Astrocyte (in vitro differentiated cells and primary cell): ENCODE results near the gene SFXN3. TPM values are rescaled to one million over a fixed set of nuclear protein-coding genes. Genes with fewer than 3 reads are reported as not detected.

ENCODE experiments used
- DNase-seq: peaks from one replicate; pipeline ENCODE4 v3.0.0-alpha.2; 2010; ENCODE audit warnings: low read depth
- FAIRE-seq: peaks from 2 replicates; lab custom pipeline; 2011; peaks lifted over from hg19 to GRCh38; lab: Jason Lieb, UNC
- H2AFZ ChIP-seq: 2 replicates; pipeline ENCODE4 v1.6.0; 2012; ENCODE audit warnings: low read depth, low read length, inconsistent platforms
- H3K27ac ChIP-seq: 2 replicates; pipeline ENCODE4 v1.5.1; 2011; ENCODE audit warnings: low read depth, low read length, inconsistent platforms
- H3K27me3 ChIP-seq: 2 replicates; pipeline ENCODE4 v1.6.0; 2011; ENCODE audit warnings: low read length, inconsistent platforms; ENCODE audit not compliant: insufficient read depth
- H3K36me3 ChIP-seq: 2 replicates; pipeline ENCODE4 v1.5.1; 2011; ENCODE audit warnings: low read length, inconsistent platforms; ENCODE audit not compliant: insufficient read depth
- H3K4me1 ChIP-seq: 2 replicates; pipeline ENCODE4 v1.5.1; 2011; ENCODE audit warnings: low read length, inconsistent platforms; ENCODE audit not compliant: insufficient read depth
- H3K4me2 ChIP-seq: 2 replicates; pipeline ENCODE4 v1.6.0; 2012; ENCODE audit warnings: low read length, inconsistent platforms
- H3K4me3 ChIP-seq: 2 replicates; pipeline ENCODE4 v1.5.1; 2011; ENCODE audit warnings: low read depth, mild to moderate bottlenecking, low read length, inconsistent platforms; ENCODE audit not compliant: insufficient read depth
- H3K79me2 ChIP-seq: 2 replicates; pipeline ENCODE4 v1.6.0; 2012; ENCODE audit warnings: mild to moderate bottlenecking, low read length, inconsistent platforms; ENCODE audit not compliant: insufficient read depth
- H3K9ac ChIP-seq: 2 replicates; pipeline ENCODE4 v1.6.0; 2012; ENCODE audit warnings: mild to moderate bottlenecking, low read length, inconsistent platforms
- H3K9me3 ChIP-seq: 2 replicates; pipeline ENCODE4 v1.5.1; 2012; ENCODE audit warnings: low read depth, mild to moderate bottlenecking, low read length, inconsistent platforms; ENCODE audit not compliant: insufficient read depth
- H4K20me1 ChIP-seq: 2 replicates; pipeline ENCODE4 v1.6.0; 2012; ENCODE audit warnings: low read length, inconsistent platforms; ENCODE audit not compliant: insufficient read depth
- H3K27ac Mint-ChIP-seq: one replicate; pipeline ENCODE4 v1.8.0; 2021; ENCODE audit warnings: mild to moderate bottlenecking, mixed read lengths; ENCODE audit not compliant: unreplicated experiment
- H3K27me3 Mint-ChIP-seq: one replicate; pipeline ENCODE4 v1.8.0; 2021; ENCODE audit warnings: low read depth, mixed read lengths; ENCODE audit not compliant: unreplicated experiment
- H3K36me3 Mint-ChIP-seq: one replicate; pipeline ENCODE4 v1.8.0; 2021; ENCODE audit warnings: low read depth, mixed read lengths; ENCODE audit not compliant: unreplicated experiment
- H3K4me1 Mint-ChIP-seq: one replicate; pipeline ENCODE4 v1.8.0; 2021; ENCODE audit warnings: low read depth, mixed read lengths; ENCODE audit not compliant: unreplicated experiment
- H3K4me3 Mint-ChIP-seq: one replicate; pipeline ENCODE4 v1.8.0; 2021; ENCODE audit warnings: mild to moderate bottlenecking, moderate library complexity, mixed read lengths; ENCODE audit not compliant: unreplicated experiment
- H3K9me3 Mint-ChIP-seq: one replicate; pipeline ENCODE4 v1.8.0; 2021; ENCODE audit warnings: mild to moderate bottlenecking, mixed read lengths; ENCODE audit not compliant: unreplicated experiment
- EZH2 ChIP-seq: IDR thresholded peaks from 2 replicates; pipeline ENCODE4 v1.6.1; 2012; ENCODE audit warnings: mild to moderate bottlenecking, low read length, inconsistent platforms; ENCODE audit not compliant: insufficient read depth
- total RNA-seq: library from RNA; stranded (reverse); gene quantifications from 2 replicates; pipeline ENCODE4 v1.2.1, GENCODE V29; 2021
- TF ChIP-seq, protein P1 (sequence below): IDR thresholded peaks from 2 replicates; pipeline ENCODE4 v1.5.1; 2011; ENCODE audit warnings: low read depth, mild to moderate bottlenecking, inconsistent platforms, low read length, moderate library complexity; ENCODE audit not compliant: insufficient read depth

Gene SFXN3
- total RNA-seq, 1 donor from 2014 or later = 68.3 TPM

DNA sequence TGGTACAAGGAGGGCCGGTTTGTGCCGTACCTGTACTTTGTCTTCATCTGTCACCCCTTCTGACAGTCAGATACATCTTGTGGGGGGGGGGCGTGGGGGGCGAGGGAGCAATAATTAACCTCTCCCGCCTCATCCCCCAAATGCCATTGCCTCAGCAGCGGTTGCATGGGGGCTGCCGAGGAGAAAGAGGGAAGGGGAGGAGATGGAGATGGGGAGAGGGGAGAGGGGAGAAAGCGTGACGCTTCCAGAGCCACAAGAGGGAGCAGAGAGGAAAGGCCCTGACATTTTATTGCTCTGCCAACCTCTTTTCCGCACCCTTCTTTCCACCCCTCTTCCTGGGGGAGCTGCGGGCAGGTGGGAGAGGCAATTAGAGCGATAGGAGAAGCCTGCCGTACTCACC, 42.6 kb downstream of the SFXN3 start:
- Mint-ChIP-seq H3K4me3 (no peak overlapping the region), H3K9me3 (no peaks in the 10 kb centered on the region), H3K36me3 (no peaks in the 10 kb centered on the region), H3K27ac (no peak overlapping the region), H3K27me3 (peaks cover 53% of the 10 kb centered on the region), H3K4me1 (peaks cover 4% of the 10 kb centered on the region)
- Histone ChIP-seq H3K9me3 (no peaks in the 10 kb centered on the region), H3K27ac (no peak overlapping the region), H4K20me1 (no peaks in the 10 kb centered on the region), H3K4me1 (no peaks in the 10 kb centered on the region), H3K4me2 (no peak overlapping the region), H3K79me2 (no peaks in the 10 kb centered on the region), H3K4me3 (no peak overlapping the region), H3K9ac (no peak overlapping the region), H2AFZ (no peak overlapping the region), H3K27me3 (peaks cover 57% of the 10 kb centered on the region), H3K36me3 (no peaks in the 10 kb centered on the region)
- FAIRE-seq = no peak
- DNase-seq = no peak
- peak; percentile 24 for TF ChIP-seq EZH2
- TF ChIP-seq, protein P1, sequence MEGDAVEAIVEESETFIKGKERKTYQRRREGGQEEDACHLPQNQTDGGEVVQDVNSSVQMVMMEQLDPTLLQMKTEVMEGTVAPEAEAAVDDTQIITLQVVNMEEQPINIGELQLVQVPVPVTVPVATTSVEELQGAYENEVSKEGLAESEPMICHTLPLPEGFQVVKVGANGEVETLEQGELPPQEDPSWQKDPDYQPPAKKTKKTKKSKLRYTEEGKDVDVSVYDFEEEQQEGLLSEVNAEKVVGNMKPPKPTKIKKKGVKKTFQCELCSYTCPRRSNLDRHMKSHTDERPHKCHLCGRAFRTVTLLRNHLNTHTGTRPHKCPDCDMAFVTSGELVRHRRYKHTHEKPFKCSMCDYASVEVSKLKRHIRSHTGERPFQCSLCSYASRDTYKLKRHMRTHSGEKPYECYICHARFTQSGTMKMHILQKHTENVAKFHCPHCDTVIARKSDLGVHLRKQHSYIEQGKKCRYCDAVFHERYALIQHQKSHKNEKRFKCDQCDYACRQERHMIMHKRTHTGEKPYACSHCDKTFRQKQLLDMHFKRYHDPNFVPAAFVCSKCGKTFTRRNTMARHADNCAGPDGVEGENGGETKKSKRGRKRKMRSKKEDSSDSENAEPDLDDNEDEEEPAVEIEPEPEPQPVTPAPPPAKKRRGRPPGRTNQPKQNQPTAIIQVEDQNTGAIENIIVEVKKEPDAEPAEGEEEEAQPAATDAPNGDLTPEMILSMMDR = no peak

- H3K9me3 Mint-ChIP-seq = no peaks in the 10 kb centered on the region
- H3K27ac Mint-ChIP-seq = no peak overlapping the region
- peaks cover 62% of the 10 kb centered on the region for H3K27me3 ChIP-seq
- H3K4me2 ChIP-seq = no peak overlapping the region
- no peak overlapping the region for H3K27ac ChIP-seq
- H3K9ac ChIP-seq = no peak overlapping the region
- H3K4me3 ChIP-seq = no peak overlapping the region
- peak; percentile 44 for TF ChIP-seq EZH2
- TF ChIP-seq, protein P1 = no peak
- DNase-seq (no peak), FAIRE-seq (no peak)
- H3K4me3 Mint-ChIP-seq = no peak overlapping the region
- H3K27me3 Mint-ChIP-seq = peaks cover 71% of the 10 kb centered on the region
- H3K9me3 ChIP-seq = no peaks in the 10 kb centered on the region
- peaks cover 5% of the 10 kb centered on the region for H3K4me1 Mint-ChIP-seq
- H3K79me2 ChIP-seq = no peaks in the 10 kb centered on the region
- H3K36me3 ChIP-seq = no peaks in the 10 kb centered on the region
- H2AFZ ChIP-seq = no peak overlapping the region
- no peaks in the 10 kb centered on the region for H3K4me1 ChIP-seq
- no peaks in the 10 kb centered on the region for H3K36me3 Mint-ChIP-seq
- H4K20me1 ChIP-seq = no peaks in the 10 kb centered on the region
These were observed 44.7 kb downstream of the SFXN3 start for GRCh38 chr10:101075775-101076174.

DNA sequence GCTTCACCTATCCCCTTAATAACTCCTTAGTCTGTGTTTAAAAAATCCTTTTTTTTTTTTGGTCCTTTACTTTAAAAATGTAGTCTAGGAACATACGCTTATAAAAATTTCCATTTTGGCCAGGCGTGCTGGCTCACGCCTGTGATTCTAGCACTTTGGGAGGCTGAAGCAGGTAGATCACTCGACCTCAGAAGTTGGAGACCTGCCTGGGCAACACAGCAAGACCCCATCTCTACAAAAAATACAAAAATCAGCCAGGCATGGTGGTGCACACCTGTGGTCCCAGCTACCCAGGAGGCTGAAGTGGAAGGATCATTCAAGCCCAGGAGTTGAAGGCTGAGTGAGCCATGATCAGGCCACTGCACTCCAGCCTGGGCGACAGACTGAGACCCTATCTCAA, 45.6 kb downstream of the SFXN3 start:
- no peak for DNase-seq
- no peak overlapping the region for H3K9ac ChIP-seq
- Mint-ChIP-seq H3K4me1 (peaks cover 5% of the 10 kb centered on the region), H3K4me3 (no peak overlapping the region), H3K27me3 (peaks cover 76% of the 10 kb centered on the region), H3K9me3 (no peaks in the 10 kb centered on the region), H3K36me3 (no peaks in the 10 kb centered on the region), H3K27ac (no peak overlapping the region)
- no peaks in the 10 kb centered on the region for H3K36me3 ChIP-seq
- H3K4me1 ChIP-seq = no peaks in the 10 kb centered on the region
- H3K9me3 ChIP-seq = no peaks in the 10 kb centered on the region
- H3K27ac ChIP-seq = no peak overlapping the region
- no peak for TF ChIP-seq EZH2
- TF ChIP-seq, protein P1 = no peak
- no peaks in the 10 kb centered on the region for H4K20me1 ChIP-seq
- no peak overlapping the region for H3K4me3 ChIP-seq
- FAIRE-seq = no peak
- no peak overlapping the region for H2AFZ ChIP-seq
- no peaks in the 10 kb centered on the region for H3K79me2 ChIP-seq
- H3K4me2 ChIP-seq = no peak overlapping the region
- peaks cover 65% of the 10 kb centered on the region for H3K27me3 ChIP-seq
